HG03469 (cell line): Measurements from ENCODE around the gene TAF5L.
"Not testable (repeated sequence)": the region's sequence is repeated elsewhere in the genome, so short reads cannot be mapped to it uniquely, and the experiment has no call there.

Source experiments
- ATAC-seq: cut with Tn5 transposase; IDR thresholded peaks from one replicate; pipeline ENCODE4 v1.9.1; 2021; ENCODE audit warnings: mild to moderate bottlenecking, moderate library complexity, moderate number of reproducible peaks; ENCODE audit not compliant: unreplicated experiment

Gene TAF5L

GRCh38 chr1:229608590-229608989, 17.3 kb downstream of the TAF5L start:
- ATAC-seq, result no peak

GRCh38 chr1:229607370-229607769, 18.6 kb downstream of the TAF5L start:
- ATAC-seq, result no peak

- ATAC-seq, result no peak
These were observed 22.4 kb downstream of the TAF5L start for GRCh38 chr1:229603371-229604005.

GRCh38 chr1:229600229-229600628, 25.7 kb downstream of the TAF5L start:
- ATAC-seq, result no peak

GRCh38 chr1:229599218-229599954, 26.5 kb downstream of the TAF5L start:
- ATAC-seq, result no peak

GRCh38 chr1:229597877-229598276, 28.0 kb downstream of the TAF5L start:
- no peak for ATAC-seq

- no peak for ATAC-seq
These were observed 28.8 kb downstream of the TAF5L start for GRCh38 chr1:229596925-229597699.

- ATAC-seq, result not testable (repeated sequence)
These were observed 30.0 kb downstream of the TAF5L start for GRCh38 chr1:229595876-229596275.

- ATAC-seq, result no peak
These were observed 31.5 kb downstream of the TAF5L start for GRCh38 chr1:229594227-229595008.

- ATAC-seq, result no peak
These were observed 32.1 kb downstream of the TAF5L start for GRCh38 chr1:229593800-229594199.

- no peak for ATAC-seq
These were observed 35.8 kb downstream of the TAF5L start for GRCh38 chr1:229590119-229590518.

- ATAC-seq, result no peak
These were observed 40.6 kb downstream of the TAF5L start for GRCh38 chr1:229585338-229585737.

- no peak for ATAC-seq
These were observed 43.2 kb downstream of the TAF5L start for GRCh38 chr1:229582715-229583114.

GRCh38 chr1:229582011-229582694, 43.8 kb downstream of the TAF5L start:
- no peak for ATAC-seq

GRCh38 chr1:229581485-229581884, 44.4 kb downstream of the TAF5L start:
- ATAC-seq, result no peak

- ATAC-seq, result peak; percentile 70
These were observed 46.8 kb downstream of the TAF5L start for GRCh38 chr1:229579059-229579673.

- ATAC-seq, result peak; percentile 22
These were observed 47.5 kb downstream of the TAF5L start for GRCh38 chr1:229578168-229579058.

- ATAC-seq, result no peak
These were observed 51.1 kb downstream of the TAF5L start for GRCh38 chr1:229574679-229575442.
